Peyer's patch (tissue), 4 donors: Measurements from ENCODE around the gene ITPR1.

Experiments
- CTCF ChIP-seq, 6 experiments: fragments of 450-650 bp in 4 of 6; fragments of 200-600 bp in 2 of 6; sonication (generic) in 1 of 6; IDR thresholded peaks; one replicate each; pipeline ENCODE4 v1.5.1; 2017 to 2019; ENCODE audit warnings: antibody characterized with exemption in 6 of 6, mild to moderate bottlenecking in 3 of 6, moderate library complexity in 1 of 6
- POLR2A ChIP-seq, 2 donors: fragments of 450-650 bp; IDR thresholded peaks; one replicate each; pipeline ENCODE4 v1.5.1; 2017; ENCODE audit warnings: antibody characterized with exemption in 2 of 2, mild to moderate bottlenecking in 2 of 2, moderate library complexity in 2 of 2

- TF ChIP-seq POLR2A (IDR thresholded peaks at IDR 0.05): no peak
- TF ChIP-seq CTCF (IDR thresholded peaks at IDR 0.05): no peak
Measured at GRCh38 chr3:4623421-4623999, 130.4 kb downstream of the ITPR1 start.
